Peyer's patch (tissue), 4 donors: ENCODE results near the gene CHST9. TPM values are rescaled to one million over a fixed set of nuclear protein-coding genes. Genes with fewer than 3 reads are reported as not detected.

ENCODE experiments used
- DNase-seq, 3 donors: peaks; one replicate each; pipeline ENCODE4 v3.0.0-alpha.2; 2017 to 2019
- H3K27ac ChIP-seq, 4 donors: fragments of 200-600 bp; sonication (generic); one replicate each; pipeline ENCODE4 v1.5.1; 2016 to 2019
- H3K27me3 ChIP-seq, 2 donors: fragments of 200-600 bp; sonication (generic); one replicate each; pipeline ENCODE4 v1.5.1; 2019
- H3K36me3 ChIP-seq, 3 donors: fragments of 200-600 bp; sonication (generic); one replicate each; pipeline ENCODE4 v1.5.1; 2016 to 2019
- H3K4me1 ChIP-seq, 4 donors: fragments of 200-600 bp; sonication (generic); one replicate each; pipeline ENCODE4 v1.5.1; 2016 to 2019
- H3K4me3 ChIP-seq, 4 donors: fragments of 200-600 bp; sonication (generic); 1 replicate in 3 of 4; 2 replicates in 1 of 4; pipeline ENCODE4 v1.5.1; 2016 to 2019; ENCODE audit warnings: mild to moderate bottlenecking in 1 of 4
- H3K9me3 ChIP-seq, 4 donors: fragments of 200-600 bp; sonication (generic); one replicate each; pipeline ENCODE4 v1.5.1; 2016 to 2019; ENCODE audit warnings: mild to moderate bottlenecking in 1 of 4
- CTCF ChIP-seq, 6 experiments: fragments of 450-650 bp in 4 of 6; fragments of 200-600 bp in 2 of 6; sonication (generic) in 1 of 6; IDR thresholded peaks; one replicate each; pipeline ENCODE4 v1.5.1; 2017 to 2019; ENCODE audit warnings: antibody characterized with exemption in 6 of 6, mild to moderate bottlenecking in 3 of 6, moderate library complexity in 1 of 6
- POLR2A ChIP-seq, 2 donors: fragments of 450-650 bp; IDR thresholded peaks; one replicate each; pipeline ENCODE4 v1.5.1; 2017; ENCODE audit warnings: antibody characterized with exemption in 2 of 2, mild to moderate bottlenecking in 2 of 2, moderate library complexity in 2 of 2
- total RNA-seq, 4 donors: library from RNA; depleted of rRNA; stranded (reverse); fragments of >200 nt; gene quantifications; one replicate each; pipeline ENCODE4 v1.1.0, GENCODE V29; 2016

The CHST9 gene
- total RNA-seq, 4 donors from 2014 or later, result 0.27 to 0.95 TPM; not detected in 2

GRCh38 chr18:27138079-27138478, 47.0 kb downstream of the CHST9 start:
- no peak overlapping the region for H3K27ac ChIP-seq
- no peak for DNase-seq
- H3K9me3 ChIP-seq, result no peaks in the 10 kb centered on the region
- H3K27me3 ChIP-seq, result no peaks in the 10 kb centered on the region
- no peak overlapping the region for H3K4me3 ChIP-seq
- no peaks in the 10 kb centered on the region for H3K4me1 ChIP-seq
- TF ChIP-seq POLR2A (IDR thresholded peaks at IDR 0.05), result no peak
- no peak for TF ChIP-seq CTCF (IDR thresholded peaks at IDR 0.05)
- no peaks in the 10 kb centered on the region for H3K36me3 ChIP-seq

- no peak for TF ChIP-seq POLR2A (IDR thresholded peaks at IDR 0.05)
- TF ChIP-seq CTCF (IDR thresholded peaks at IDR 0.05), result no peak
Observed at GRCh38 chr18:27136208-27136535, 48.9 kb downstream of the CHST9 start.

GRCh38 chr18:27135504-27136207, 49.5 kb downstream of the CHST9 start:
- Histone ChIP-seq H3K27me3 (no peaks in the 10 kb centered on the region), H3K36me3 (no peaks in the 10 kb centered on the region), H3K4me3 (no peak overlapping the region), H3K4me1 (no peaks in the 10 kb centered on the region), H3K9me3 (no peaks in the 10 kb centered on the region), H3K27ac (no peak overlapping the region)
- DNase-seq, result no peak
- TF ChIP-seq POLR2A (IDR thresholded peaks at IDR 0.05) (no peak), CTCF (IDR thresholded peaks at IDR 0.05) (no peak)

More at GRCh38 chr18:27136208-27136535, 48.9 kb downstream of the CHST9 start:
- H3K36me3 ChIP-seq, result no peaks in the 10 kb centered on the region
- no peaks in the 10 kb centered on the region for H3K4me1 ChIP-seq
- no peak overlapping the region for H3K27ac ChIP-seq
- H3K27me3 ChIP-seq, result no peaks in the 10 kb centered on the region
- H3K9me3 ChIP-seq, result no peaks in the 10 kb centered on the region
- DNase-seq, result no peak
- no peak overlapping the region for H3K4me3 ChIP-seq

GRCh38 chr18:27130065-27130630, 55.0 kb downstream of the CHST9 start:
- Histone ChIP-seq H3K27ac (no peak overlapping the region), H3K36me3 (no peaks in the 10 kb centered on the region), H3K4me3 (no peak overlapping the region), H3K4me1 (no peaks in the 10 kb centered on the region), H3K27me3 (no peaks in the 10 kb centered on the region), H3K9me3 (no peaks in the 10 kb centered on the region)
- TF ChIP-seq POLR2A (IDR thresholded peaks at IDR 0.05) (no peak), CTCF (IDR thresholded peaks at IDR 0.05) (no peak)
- no peak for DNase-seq

- Histone ChIP-seq H3K27ac (no peak overlapping the region), H3K27me3 (no peaks in the 10 kb centered on the region), H3K36me3 (no peaks in the 10 kb centered on the region), H3K4me3 (no peak overlapping the region), H3K9me3 (no peaks in the 10 kb centered on the region), H3K4me1 (no peaks in the 10 kb centered on the region)
- no peak for TF ChIP-seq POLR2A (IDR thresholded peaks at IDR 0.05)
- TF ChIP-seq CTCF (IDR thresholded peaks at IDR 0.05), result no peak
- DNase-seq, result no peak
Observed at GRCh38 chr18:27124196-27124595, 60.9 kb downstream of the CHST9 start.
